ENCODE data around the gene ACAD9.
"Not testable (repeated sequence)": the region's sequence is repeated elsewhere in the genome, so short reads cannot be mapped to it uniquely, and the experiment has no call there.

Gene ACAD9

GRCh38 chr3:128895843-128896697, 16.6 kb downstream of the ACAD9 start:
- DNase-seq (ENCODE audit: low spot score) = no peak

- DNase-seq (ENCODE audit: low spot score) = no peak
These were observed 23.0 kb downstream of the ACAD9 start for GRCh38 chr3:128902426-128902825.

DNA sequence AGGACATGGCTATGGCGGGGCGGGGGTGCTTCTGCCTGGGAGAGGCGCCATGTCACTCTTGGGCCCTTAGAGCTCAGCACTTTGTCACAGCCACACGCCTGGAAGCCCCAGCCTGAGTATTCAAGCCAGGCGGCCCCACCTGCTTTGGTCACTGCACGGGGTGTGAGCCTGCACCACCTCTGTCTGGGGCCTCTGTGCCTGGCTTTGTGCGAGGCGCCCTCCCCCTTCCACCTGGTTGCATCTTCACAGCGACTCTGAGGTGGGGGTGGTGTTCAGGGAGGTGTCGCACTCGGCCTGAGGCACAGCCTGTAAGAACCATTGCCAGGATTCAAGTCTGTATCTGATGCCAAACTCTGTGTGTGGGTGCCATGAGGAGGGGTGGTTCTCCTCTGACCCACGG, 24.1 kb downstream of the ACAD9 start:
- no peak for DNase-seq (ENCODE audit: low spot score)

DNA sequence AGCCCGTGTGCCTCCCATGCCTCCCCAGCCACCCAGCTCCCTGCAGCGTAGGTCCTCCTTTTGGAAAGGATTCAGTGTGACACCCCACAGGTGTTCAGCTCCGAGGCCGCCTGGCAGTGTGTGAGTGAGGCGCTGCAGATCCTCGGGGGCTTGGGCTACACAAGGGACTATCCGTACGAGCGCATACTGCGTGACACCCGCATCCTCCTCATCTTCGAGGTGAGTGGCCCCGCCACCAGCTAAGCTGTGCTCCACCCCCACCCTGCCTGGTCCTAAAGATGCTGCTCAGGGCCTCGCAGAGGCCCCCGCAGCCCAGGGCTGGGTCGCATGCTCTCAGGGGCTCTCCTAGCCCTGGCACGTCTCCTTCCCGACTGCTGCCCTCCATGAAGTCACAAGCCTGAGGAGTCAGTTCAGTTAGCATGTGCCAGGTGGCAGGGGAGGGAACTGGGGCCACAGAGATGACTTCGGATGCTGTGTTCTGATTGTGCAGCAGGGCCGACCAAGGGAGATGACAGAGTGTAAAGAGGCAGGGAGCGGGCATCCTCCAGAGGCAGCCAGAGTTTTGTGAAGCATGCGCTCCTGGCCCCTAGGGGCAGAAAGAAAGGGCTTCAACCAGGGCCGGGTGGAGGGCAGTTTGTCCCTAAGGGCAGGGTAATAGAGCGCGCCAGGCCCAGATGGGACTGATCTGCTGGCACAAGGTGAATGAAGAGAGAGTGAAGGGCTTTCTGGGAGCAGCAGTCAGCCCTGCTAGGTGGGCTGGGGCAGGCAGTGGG, 26.8 kb downstream of the ACAD9 start:
- DNase-seq (ENCODE audit: low spot score) = no peak

- no peak for DNase-seq (ENCODE audit: low spot score)
These were observed 27.5 kb downstream of the ACAD9 start for GRCh38 chr3:128906804-128907525.

GRCh38 chr3:128907706-128908445, 28.5 kb downstream of the ACAD9 start:
- DNase-seq (ENCODE audit: low spot score) = no peak

GRCh38 chr3:128908951-128909350, 29.5 kb downstream of the ACAD9 start:
- DNase-seq (ENCODE audit: low spot score) = no peak

DNA sequence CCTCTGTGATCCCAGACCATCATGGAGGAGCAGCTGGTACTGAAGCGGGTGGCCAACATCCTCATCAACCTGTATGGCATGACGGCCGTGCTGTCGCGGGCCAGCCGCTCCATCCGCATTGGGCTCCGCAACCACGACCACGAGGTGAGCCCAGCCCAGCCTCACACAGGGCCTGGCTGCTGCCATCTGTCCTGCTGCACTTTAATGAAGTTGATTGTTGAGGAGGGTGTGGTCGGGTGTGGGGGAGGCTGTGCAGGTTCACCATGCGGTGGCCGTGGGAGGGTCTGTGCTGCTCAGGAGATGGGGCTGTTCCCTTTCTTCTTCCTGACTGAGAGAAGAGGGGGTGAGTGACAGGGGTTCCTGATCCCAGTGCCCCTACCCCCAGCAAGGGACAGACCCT, 30.6 kb downstream of the ACAD9 start:
- no peak for DNase-seq (ENCODE audit: low spot score)

- DNase-seq (ENCODE audit: low spot score) = no peak
These were observed 32.5 kb downstream of the ACAD9 start for GRCh38 chr3:128911911-128912310.

- no peak for DNase-seq (ENCODE audit: low spot score)
These were observed 35.7 kb downstream of the ACAD9 start for GRCh38 chr3:128914966-128915645.

- DNase-seq (ENCODE audit: low spot score) = no peak
These were observed 37.9 kb downstream of the ACAD9 start for GRCh38 chr3:128917291-128917690.

DNA sequence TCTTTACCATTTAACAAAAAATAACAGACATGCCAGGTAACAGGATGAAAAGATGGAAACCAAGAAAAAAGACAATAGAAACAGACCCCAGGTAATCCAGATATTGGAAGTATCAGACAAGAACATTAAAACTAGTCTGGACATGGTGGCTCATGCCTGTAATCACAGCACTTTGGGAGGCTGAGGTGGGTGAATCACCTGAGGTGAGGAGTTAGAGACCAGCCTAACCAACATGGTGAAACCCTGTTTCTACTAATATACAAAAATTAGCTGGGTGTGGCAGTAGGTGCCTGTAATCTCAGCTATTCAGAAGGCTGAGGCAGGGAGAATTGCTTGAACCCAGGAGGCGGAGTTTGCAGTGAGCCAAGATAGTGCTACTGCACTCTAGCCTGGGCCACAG, 40.6 kb downstream of the ACAD9 start:
- DNase-seq (ENCODE audit: low spot score) = no peak

DNA sequence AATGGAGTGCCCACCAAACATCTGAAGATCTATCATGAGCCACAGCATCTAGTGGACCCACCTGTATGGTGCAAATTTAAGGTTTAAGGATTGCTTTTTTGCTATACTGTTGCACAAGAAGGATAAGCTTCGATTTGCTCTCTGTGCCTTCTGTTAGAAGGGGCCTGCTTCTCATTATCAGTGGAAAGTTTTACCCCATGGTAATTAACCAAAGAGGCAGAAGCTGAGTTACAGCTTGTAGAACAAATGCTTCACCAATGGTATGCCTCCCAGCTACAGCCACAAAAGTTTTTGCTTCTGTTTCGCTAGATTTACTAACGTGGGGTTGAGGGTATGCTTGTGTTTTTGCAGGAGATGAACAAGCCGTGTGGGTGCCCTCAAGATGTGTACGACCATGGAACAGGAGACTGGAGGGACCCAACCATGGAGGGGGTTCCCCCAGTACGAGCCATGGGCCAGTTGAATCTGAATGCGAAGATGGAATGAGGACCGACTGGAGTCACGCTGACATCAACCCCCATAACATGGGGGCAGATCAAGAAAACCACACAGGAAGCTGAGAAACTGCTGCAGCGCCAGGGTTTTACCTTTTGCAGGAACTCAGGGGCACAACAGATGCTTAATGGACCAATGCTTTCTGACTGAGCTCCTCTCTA, 43.5 kb downstream of the ACAD9 start:
- no peak for DNase-seq (ENCODE audit: low spot score)

DNA sequence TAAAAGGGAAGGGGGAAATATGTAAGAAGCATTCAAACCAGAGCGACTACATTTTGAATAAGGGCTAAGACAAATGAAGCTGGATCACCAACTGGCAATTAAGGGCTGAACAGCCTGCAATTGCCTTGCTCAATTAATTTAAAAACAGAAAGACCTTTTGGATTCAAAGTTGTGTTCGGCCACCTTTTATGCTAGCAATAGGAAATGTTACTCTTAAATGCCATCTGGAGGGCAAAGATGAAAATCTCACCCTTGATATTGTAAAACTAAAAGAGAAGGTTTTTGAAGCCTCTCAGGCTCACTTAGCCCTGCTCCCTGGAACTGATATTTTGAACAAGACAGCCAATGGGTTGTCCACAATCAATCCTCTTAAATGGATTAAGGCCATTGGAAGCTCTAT, 44.2 kb downstream of the ACAD9 start:
- no peak for DNase-seq (ENCODE audit: low spot score)

- not testable (repeated sequence) for DNase-seq (ENCODE audit: low spot score)
These were observed 44.6 kb downstream of the ACAD9 start for GRCh38 chr3:128923986-128924385.

- DNase-seq (ENCODE audit: low spot score) = no peak
These were observed 49.9 kb downstream of the ACAD9 start for GRCh38 chr3:128929364-128929763.

DNA sequence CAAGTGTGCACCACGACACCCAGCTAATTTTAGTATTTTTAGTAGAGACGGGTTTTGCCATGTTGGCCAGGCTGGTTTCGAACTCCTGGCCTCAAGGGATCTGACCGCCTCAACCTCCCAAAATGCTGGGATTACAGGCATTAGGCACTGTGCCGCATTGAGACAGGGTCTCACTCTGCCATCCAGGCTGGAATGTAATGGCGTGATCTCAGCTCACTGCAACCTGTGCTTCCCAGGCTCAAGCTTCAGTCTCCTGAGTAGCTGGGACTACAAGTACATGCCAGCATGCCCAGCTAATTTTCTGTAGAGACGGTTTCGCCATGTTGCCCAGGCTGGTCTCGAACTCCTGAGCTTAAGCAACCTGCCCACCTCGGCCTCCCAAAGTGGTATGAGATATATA, 51.6 kb downstream of the ACAD9 start:
- no peak for DNase-seq (ENCODE audit: low spot score)

DNA sequence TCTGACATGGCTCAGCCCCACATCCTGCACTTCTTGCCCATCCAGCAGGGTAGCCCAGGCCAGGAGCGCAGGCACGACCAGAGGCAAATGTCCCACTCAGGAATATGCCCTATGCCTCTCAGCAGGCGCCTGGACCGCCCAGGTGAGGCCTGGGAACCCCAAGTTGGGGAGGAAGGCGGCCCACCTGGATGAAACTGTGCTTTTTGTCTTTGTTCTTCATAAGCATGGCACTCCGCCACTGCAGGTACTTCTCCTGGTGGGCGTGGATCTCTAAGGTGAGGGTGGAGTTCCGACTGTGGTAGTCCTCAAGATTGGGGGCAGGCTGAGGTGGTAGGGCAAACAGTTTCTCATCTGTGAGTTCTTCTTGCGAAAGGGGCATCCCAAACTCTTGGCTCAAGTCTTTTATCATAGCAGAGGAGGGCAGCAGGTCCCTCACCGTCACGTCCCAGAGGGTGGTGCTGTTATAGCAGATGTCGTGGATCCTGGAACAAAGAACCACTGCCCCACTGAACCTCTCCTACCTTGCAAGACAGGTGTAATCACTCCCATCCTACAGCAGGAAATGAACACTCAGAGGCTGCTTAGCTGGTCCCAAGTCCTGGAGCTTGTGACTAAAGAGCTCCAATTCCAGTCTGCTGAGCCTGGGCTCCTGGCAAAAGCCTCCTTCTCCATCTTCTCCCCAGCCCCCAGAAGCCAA, 53.2 kb downstream of the ACAD9 start:
- DNase-seq (ENCODE audit: low spot score) = no peak

DNA sequence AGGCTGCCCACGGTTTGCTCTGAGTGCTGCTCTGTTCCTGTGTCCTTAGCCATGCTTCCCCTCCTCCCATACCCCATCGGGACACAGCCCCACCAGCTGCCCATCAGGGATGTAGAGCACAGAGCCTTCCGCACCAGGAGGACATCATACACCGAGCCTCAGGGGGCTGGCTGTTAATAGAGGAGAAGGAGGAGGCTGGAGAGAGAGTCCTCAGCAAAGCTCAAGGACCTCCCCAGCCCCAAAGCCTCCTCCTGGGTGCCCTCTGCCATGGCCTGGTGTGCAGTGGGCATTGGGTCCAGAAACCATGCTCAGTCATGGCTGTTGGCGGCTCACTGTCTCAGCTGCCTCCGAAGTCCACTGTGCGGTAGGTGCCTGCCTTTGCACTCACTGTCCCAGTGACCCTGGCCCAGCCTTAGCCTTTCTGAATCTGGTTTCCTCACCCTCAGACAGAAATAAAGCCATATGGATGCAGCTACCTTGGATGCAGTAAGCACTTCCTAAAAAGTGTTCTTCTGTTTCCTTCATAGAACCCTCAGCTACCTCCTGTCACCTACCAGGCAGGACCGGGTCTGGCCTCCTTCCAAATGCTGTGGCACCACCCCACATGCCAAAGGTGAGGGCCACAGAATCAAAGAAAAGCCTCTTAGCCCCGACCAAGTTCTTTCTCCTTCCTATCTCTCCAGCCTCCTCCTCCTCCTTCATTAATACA, 53.9 kb downstream of the ACAD9 start:
- no peak for DNase-seq (ENCODE audit: low spot score)

- no peak for DNase-seq (ENCODE audit: low spot score)
These were observed 54.5 kb downstream of the ACAD9 start for GRCh38 chr3:128933922-128934253.

All from HuH-7.5 (cell line).